HG03354 (cell line): ENCODE measurements around the gene PROM2.

Experiments used
- ATAC-seq: cut with Tn5 transposase; IDR thresholded peaks from one replicate; pipeline ENCODE4 v1.9.1; 2021; ENCODE audit warnings: mild to moderate bottlenecking; ENCODE audit not compliant: unreplicated experiment, poor library complexity, severe bottlenecking

Gene PROM2

DNA sequence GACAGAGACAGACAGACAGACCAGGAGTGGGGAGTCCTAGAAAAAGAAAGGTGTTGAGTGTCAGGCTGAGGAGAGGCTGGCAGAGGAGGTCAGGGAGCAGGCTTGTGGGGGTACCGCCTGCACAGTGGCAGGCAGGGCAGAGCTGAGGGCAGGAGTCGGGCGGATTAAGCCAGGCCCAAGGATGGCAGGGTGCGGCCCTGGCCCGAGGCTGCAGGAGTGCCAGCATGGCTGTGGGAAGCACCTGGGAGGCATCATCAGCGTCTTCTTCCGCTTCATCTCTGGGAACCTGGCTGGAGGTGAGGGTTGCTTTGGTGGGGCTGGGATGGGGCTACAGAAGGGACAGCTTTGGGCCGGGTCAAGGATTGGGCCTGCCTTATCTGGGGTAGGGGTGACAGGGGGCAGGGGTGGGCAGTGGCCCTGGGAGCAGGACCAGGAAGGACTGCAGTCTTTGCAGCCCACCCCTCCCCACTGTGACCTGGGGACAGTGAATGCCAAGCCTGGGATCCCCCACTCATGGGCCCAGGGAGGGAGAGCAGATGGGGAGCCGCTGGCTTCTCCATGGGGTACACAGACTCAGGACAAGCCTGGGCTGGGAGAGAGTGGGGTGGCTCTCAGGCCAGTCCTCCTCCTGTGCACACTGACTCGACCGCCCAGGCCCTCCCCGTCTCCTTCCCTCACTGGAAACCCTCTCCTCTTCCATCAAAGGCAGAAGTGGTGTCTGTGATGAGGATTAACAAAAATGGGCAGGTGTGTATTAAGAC is 43.6 kb downstream of the PROM2 start:
- ATAC-seq = no peak

- no peak for ATAC-seq
These were observed 44.4 kb downstream of the PROM2 start for GRCh38 chr2:95318431-95319220.

- no peak for ATAC-seq
These were observed 45.5 kb downstream of the PROM2 start for GRCh38 chr2:95319481-95320343.

- ATAC-seq = no peak
These were observed 46.1 kb downstream of the PROM2 start for GRCh38 chr2:95320344-95320712.

DNA sequence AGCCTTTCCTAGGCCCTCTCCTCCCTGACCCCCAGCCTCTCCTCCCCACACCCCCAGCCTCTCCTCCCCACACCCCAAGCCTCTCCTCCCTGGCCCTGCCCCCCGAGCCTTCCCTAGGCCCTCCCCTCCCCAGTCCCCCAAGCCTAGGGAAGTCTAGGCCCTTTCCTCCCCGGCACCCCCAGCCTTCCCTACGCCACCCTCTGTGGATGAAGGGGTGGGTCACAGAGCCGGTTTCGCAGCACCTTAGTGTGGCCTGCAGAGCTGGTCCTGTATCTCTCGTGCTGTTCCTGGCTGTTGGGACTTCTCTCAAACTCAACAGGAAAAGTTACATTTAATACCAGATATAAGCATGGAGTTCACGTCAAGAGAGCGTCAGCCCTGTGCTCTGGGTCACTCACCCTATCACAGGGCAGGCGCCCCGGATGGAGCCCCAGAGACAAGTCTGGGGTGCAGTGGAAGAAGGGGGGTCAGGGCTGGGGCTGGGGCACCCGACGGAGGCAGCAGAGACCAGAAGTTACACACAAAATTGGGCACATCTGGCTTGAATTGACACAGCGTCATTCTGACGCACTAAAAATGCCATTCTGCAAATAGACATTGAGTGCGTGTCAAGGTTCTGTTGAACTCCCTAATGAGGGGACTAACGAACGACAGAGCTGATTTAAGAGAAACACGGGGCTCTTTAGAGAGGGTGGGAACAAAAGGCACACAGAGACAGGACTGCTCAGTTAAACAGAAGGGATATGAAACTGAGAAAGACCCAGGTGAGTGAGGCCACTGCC is 46.9 kb downstream of the PROM2 start:
- ATAC-seq = no peak

DNA sequence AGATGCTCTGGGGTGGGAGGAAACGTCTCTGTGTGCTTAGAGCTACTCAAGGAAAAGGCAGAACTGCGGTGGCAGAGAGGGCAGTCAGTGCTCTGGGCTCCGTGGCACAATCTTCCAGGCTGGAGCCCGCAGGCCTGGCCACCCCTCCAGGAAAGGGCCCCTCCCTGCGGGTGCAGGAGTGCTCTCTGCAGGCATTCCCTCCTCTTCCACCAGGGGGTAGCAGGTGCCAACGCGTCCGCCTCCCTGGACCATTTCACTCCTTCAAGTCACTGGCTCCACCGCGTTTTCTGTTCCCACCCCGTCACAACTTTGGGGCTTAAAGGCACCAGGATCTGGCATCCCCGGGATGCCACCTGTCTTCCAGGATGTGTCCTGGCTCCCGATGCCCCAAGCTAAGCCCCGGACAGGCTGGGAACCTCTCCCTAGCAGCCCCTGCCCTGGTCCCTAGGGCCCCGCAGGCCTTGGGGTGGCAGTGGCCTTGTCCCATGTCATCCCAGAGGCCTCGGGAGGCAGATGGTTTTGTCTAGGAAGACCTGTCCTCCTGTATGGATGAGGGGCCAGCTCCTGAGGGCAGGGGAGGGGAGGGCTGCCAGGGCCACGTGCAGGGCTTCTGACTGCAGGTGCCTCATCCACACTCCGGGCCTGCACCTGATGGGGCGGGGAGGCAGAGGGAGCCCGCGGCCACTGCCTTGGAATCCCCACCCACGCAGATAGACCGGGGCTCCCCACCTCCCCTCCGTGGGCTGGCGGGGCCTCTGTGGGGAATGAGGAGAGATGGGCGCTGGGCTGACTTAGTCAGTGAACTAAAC is 49.3 kb downstream of the PROM2 start:
- ATAC-seq = no peak

GRCh38 chr2:95325026-95325425 is 50.8 kb downstream of the PROM2 start:
- ATAC-seq = no peak

GRCh38 chr2:95325590-95326432 is 51.6 kb downstream of the PROM2 start:
- ATAC-seq = no peak

DNA sequence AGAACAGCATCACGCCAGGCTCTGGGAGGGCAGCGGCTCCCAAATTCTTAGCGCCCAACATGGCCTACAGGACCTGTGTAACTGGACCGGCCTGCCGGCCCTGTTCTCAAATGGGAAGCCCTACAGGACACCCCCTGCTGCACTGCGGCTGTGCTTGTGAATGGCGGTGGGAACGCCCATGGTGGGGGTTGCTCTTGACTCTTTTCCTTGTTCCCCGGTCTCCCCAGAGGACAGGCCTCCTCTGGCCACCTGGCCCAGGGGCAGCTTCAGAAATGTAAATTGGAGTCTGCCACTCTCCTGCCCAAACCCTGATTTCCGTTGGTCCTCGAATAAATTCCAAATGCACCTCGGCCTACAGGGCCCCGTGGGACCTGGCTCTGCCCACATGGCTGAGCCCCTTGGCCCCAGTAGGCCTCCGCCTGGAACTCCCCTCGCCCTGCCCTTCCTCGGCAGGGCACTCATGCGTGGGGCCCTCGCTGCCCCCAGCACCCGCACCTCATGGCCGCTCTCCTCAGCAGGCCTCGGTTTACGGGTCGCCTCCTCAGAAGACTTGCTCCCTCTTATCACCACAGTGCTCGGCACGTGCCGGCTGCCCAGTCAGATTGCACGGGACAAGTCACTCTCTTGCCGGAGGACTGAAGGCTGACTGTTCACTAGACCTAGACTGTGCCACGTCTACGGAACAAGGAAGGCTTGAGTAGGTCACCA is 52.3 kb downstream of the PROM2 start:
- ATAC-seq = no peak

DNA sequence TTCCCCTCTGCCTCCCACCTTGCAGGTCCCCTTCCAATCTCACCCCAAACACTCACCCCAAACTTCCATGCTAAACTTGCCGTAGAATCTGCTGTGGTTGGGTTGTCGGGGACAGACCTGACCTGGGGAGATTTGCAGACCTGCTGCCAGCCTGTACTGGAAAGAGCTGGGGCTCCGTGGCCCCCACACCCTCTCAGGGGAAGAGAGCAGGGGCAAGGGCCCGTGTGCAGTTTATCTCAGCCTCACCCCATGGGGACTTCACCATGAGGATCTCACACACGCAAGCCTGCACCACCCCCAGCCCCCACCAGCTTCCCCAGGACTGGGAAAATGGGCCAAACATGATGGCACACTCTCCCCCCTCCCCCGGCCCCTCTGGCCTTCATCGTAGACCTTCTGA is 53.6 kb downstream of the PROM2 start:
- no peak for ATAC-seq

- ATAC-seq = no peak
These were observed 54.3 kb downstream of the PROM2 start for GRCh38 chr2:95328358-95329125.

- no peak for ATAC-seq
These were observed 55.2 kb downstream of the PROM2 start for GRCh38 chr2:95329401-95329800.

DNA sequence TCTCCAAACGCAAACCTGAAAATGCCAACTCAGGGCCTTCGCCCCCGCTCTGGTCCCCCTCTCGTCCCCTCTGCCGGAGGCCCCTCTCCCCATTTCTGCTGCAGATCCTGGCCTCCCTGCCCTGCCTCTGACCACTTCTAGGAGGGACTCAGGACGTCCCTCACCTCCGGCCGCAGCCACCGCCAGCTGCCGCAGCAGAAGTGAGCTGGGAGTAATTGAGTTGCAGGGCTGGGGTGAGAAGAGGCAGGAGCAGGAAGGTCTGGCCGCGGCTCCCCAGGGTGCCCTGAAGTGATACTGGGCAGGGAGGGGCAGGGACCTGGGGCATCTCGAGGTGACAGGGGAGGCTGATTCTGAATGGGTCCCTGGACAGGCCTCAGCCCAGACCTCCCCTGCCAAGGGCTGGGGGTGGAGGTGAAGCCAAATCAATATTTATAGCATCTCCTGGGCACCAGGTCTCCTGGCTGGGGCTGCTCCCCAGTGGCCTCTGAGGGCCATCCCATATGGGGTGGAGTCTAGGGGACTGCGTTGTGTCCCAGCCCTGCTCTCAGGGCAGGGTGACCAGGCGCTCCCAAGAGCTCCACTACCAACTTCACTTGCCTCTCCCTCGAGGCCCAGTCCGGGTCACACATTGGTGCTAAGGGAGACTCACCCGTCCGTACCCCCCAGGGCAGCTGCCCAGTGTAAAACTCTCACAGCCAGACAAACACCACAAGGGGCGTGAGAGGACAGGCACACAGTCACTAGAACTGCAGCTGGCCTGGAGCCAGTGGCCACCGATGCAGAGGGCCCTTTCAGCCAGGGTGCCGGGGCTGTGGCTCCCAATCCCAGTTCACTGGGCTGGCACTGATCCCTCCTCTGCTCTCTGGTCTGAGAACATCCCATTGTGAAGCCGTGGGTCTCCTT is 55.9 kb downstream of the PROM2 start:
- ATAC-seq = no peak

- ATAC-seq = no peak
These were observed 56.6 kb downstream of the PROM2 start for GRCh38 chr2:95330794-95331338.

DNA sequence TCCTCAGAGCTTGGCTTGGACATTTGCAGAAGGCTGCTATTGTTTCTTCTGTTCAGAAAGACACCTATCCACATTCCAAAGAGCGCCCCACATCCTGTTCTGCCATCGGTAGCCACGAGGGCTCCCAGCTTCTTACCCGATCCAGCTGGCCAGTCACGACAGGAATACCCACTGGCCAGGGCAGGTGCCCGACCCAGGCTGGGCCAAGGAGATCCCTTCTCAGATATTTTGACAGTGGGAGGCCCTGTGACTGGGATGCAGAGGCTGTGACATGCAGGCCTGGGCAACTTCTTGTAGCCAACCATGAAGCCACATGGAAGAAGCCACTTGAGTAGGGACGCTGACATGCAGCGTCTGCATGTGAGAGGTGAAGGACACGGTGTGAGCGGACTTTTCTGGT is 57.4 kb downstream of the PROM2 start:
- ATAC-seq = no peak
